ENCODE measurements around the gene EPHB4. TPM values are rescaled to one million over a fixed set of nuclear protein-coding genes. Genes with fewer than 3 reads are reported as not detected.

Gene EPHB4
- total RNA-seq (2022; extraction: Qiagen RNA extraction), result 39.2 to 47.9 TPM (median 46.5 TPM) in 5 replicates

DNA sequence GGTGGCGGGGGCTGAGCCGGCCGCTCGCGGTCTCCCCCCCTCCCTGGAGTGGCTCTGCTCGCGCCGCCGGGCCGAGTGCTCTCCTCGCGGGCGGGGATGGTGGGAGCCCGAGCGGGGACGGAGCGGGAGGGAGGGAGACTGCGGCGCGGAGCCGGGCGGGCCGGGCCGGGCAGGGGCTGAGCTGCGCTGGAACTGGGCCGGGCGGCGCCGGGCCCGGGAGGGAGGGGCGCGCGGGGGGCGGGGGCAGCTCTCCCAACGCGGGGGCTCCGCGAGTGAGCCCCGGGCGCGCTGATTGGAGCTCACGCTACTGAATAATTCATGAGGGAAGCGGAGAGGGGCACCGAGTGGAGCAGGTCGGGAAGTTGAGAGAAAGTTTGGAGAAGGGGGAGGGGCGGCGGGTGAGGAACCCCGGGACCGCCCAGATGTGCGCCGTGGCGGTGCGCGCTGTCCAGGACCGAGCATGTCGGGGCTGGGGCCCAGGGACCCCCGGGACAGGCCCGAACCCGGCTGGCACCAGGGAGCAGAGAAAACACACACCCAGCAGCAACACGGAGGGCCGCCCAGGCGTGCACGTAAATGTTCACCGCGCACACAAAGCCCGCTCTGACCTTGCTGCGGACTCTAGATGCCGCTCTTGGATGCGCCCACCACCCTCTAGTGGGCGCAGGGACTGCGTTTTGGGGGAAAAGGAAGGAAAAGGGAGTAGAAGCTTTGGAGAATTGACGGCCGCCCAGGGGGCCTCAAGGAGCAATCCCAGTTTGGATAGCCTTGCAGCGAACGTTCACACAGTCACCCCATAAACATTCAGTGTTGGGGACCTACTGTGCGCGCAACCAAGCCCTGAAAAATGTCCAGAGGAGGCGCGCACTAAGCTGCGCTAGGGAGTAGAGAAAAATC, at the start of gene EPHB4:
Gene EPHB4 (minus strand): TSS at position 194 of the 897 bp plus-strand sequence. CDS start 493 bp downstream, outside the sequence.

DNA sequence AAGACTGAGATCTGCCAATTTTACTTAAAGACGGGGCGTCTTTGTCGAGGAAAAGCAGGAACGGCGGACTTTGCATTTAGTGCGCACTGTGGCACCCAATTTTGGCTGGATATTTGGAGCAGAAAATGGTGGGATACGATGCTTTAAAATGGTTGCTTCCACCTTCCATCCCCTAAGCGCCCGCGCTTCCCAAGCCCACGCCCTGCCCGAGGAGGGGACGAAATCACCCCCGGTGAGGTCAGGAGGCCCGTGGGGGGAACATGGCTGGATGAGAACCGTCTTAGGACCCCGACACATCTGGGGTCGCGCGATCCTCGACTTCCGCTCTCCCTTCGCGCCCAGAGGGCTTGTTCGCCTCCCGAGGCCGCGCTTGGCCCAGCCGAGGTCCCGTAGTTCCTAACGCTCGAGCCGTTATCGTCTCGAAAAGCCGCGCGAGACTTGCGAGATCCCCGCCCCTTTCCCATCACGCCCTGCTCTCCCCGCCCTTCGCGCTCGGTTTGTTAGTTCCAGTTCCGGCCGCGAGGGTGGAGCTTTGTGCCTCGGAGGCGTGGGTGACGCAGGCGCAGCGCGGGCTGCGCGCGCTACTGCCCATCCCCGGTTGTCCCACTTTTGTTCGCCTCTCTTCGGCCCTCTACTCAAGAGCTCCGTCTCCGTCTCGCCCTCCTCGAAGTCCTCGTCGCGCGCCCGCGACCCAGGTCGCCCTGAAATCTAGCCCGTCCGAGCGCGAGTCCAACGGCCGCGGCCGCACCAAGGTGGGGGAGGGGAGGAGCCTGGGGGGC, 47.4 kb upstream of the EPHB4 start, which contains the start of gene SRRT:
Gene SRRT (plus strand): TSS at position 527 of the 779 bp plus-strand sequence. CDS start 488 bp downstream, outside the sequence.

DNA sequence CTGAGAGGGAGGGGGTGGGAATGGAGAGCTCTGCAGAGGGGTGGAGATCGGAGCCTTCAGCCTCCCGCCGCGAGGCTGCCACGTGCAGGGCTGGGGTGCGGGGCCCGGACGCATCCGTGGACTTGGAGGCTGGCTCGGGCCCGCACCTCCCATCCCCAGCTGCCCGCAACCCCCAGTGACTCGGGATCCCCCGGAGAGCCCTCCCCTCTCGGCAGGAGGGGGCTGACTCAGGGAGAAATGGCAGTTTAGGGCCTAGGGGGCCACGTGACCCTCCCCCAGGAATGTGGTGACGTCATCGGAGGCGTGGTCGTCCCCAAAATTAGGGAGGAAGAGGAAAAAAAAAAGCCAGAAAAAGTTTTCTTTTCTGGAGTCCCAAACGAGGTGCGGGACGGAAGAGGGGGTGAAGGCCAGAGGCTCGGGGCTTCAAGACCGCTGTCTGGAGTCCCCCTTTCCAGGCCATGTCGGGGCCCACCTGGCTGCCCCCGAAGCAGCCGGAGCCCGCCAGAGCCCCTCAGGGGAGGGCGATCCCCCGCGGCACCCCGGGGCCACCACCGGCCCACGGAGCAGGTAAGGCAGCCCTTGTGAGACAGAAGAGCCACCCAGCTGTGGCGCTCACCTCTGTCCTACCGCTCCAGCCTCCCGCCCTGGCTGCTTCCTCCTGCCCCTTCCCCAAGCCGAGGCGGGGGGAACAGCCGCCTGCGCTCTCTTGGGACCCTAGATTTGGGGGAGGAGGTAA, 39.9 kb upstream of the EPHB4 start, which contains the start of gene TRIP6:
Gene TRIP6 (plus strand): TSS at position 348 of the 736 bp plus-strand sequence. CDS start 111 bp downstream, at position 459.

DNA sequence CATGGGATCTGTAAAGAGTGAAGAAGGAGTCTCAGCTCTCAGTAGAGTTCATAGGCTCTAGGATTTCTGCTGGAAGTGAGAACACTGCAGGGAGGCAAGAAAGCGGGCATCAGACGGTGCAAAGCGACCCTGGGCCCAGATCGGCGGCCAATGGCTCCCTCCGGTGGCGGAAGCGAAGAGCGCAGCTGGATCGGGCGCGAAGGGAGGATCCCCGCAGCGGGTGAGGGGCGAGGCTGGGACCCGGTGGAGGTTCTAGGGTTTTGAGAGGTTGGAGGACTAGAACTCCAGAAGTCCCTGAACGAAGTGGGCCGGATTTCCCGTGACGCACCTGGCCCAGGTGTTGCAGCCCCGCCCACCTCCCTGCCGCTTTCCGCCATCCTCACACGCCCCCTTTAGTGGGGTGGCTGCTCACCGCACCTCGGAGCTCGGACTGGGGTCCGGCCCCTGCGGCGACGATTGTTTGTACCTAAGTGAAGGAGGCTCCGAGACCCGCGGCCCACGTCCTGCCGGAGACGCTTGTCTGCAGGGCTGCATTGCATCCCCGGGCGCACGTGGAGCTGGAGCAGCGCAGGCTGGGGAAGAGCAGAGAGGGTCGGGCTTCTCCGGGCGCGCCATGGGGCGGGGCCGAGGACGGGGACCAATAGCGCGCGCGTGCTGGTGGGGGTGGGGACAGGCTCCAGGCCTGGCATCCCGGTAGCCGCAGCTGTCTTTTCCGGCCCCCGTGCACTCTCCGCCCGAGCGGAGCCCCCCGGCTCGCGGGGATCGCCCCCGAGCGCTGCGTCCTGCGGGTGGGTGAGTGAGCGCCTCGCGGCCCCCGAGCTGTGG, 24.9 kb upstream of the EPHB4 start, which contains the start of gene SLC12A9:
Gene SLC12A9 (plus strand): TSS at position 666 of the 825 bp plus-strand sequence. CDS start 1,485 bp downstream, outside the sequence.

Other genes starting within 250 kb of the EPHB4 start
- 11.1 to 17.7 TPM (median 16.0 TPM) in 5 replicates for gene LRCH4, start 241.4 kb downstream of the EPHB4 start, total RNA-seq (2022; extraction: Qiagen RNA extraction)
- 0.15 to 0.23 TPM (median 0.21 TPM) in 5 replicates for gene FBXO24, start 241.2 kb downstream of the EPHB4 start, total RNA-seq (2022; extraction: Qiagen RNA extraction)
- 7.2 to 12.0 TPM (median 10.4 TPM) in 5 replicates for gene PCOLCE, start 225.2 kb downstream of the EPHB4 start, total RNA-seq (2022; extraction: Qiagen RNA extraction)
- 16.0 to 21.7 TPM (median 20.6 TPM) in 5 replicates for gene MOSPD3, start 215.0 kb downstream of the EPHB4 start, total RNA-seq (2022; extraction: Qiagen RNA extraction)
- gene TFR2, start 186.0 kb downstream of the EPHB4 start, total RNA-seq (2022; extraction: Qiagen RNA extraction), result 1.9 to 3.4 TPM (median 2.8 TPM) in 5 replicates
- gene ACTL6B, start 171.1 kb downstream of the EPHB4 start, total RNA-seq (2022; extraction: Qiagen RNA extraction), result not detected in 5 replicates
- 168 to 270 TPM (median 258 TPM) in 5 replicates for gene GNB2, start 153.8 kb downstream of the EPHB4 start, total RNA-seq (2022; extraction: Qiagen RNA extraction)
- 11.9 to 22.9 TPM (median 22.7 TPM) in 5 replicates for gene GIGYF1, start 133.3 kb downstream of the EPHB4 start, total RNA-seq (2022; extraction: Qiagen RNA extraction)
- gene POP7, start 121.4 kb downstream of the EPHB4 start, total RNA-seq (2022; extraction: Qiagen RNA extraction), result 77.9 to 104 TPM (median 98.3 TPM) in 5 replicates
- gene EPO, start 107.1 kb downstream of the EPHB4 start, total RNA-seq (2022; extraction: Qiagen RNA extraction), result not detected in 5 replicates
- not detected in 5 replicates for gene ZAN, start 93.9 kb downstream of the EPHB4 start, total RNA-seq (2022; extraction: Qiagen RNA extraction)
- gene SLC12A9, start 25.2 kb upstream of the EPHB4 start, total RNA-seq (2022; extraction: Qiagen RNA extraction), result 11.7 to 18.4 TPM (median 16.6 TPM) in 5 replicates
- gene TRIP6, start 39.9 kb upstream of the EPHB4 start, total RNA-seq (2022; extraction: Qiagen RNA extraction), result 44.2 to 63.5 TPM (median 57.8 TPM) in 5 replicates
- 125 to 149 TPM (median 146 TPM) in 5 replicates for gene SRRT, start 47.6 kb upstream of the EPHB4 start, total RNA-seq (2022; extraction: Qiagen RNA extraction)
- gene UFSP1, start 62.2 kb upstream of the EPHB4 start, total RNA-seq (2022; extraction: Qiagen RNA extraction), result 3.7 to 7.5 TPM (median 5.2 TPM) in 5 replicates
- gene ACHE, start 68.4 kb upstream of the EPHB4 start, total RNA-seq (2022; extraction: Qiagen RNA extraction), result 2.1 to 2.7 TPM (median 2.5 TPM) in 5 replicates
- gene MUC3A, start 122.0 kb upstream of the EPHB4 start, total RNA-seq (2022; extraction: Qiagen RNA extraction), result 14.0 to 19.4 TPM (median 17.8 TPM) in 5 replicates
- 15.1 to 20.6 TPM (median 20.0 TPM) in 5 replicates for gene MUC12, start 142.0 kb upstream of the EPHB4 start, total RNA-seq (2022; extraction: Qiagen RNA extraction)
- gene MUC17, start 192.6 kb upstream of the EPHB4 start, total RNA-seq (2022; extraction: Qiagen RNA extraction), result 0.02 to 0.14 TPM (median 0.02 TPM) in 5 replicates